ENCODE data around the gene SPEN. TPM values are rescaled to one million over a fixed set of nuclear protein-coding genes. Genes with fewer than 3 reads are reported as not detected.

The SPEN gene
- total and polyA plus RNA-seq, 9 of the 15 experiments (the other 6 are each of a cell fraction or from before 2014, with no cell fraction given): 5.7 to 87.5 (median 27.2) TPM

DNA sequence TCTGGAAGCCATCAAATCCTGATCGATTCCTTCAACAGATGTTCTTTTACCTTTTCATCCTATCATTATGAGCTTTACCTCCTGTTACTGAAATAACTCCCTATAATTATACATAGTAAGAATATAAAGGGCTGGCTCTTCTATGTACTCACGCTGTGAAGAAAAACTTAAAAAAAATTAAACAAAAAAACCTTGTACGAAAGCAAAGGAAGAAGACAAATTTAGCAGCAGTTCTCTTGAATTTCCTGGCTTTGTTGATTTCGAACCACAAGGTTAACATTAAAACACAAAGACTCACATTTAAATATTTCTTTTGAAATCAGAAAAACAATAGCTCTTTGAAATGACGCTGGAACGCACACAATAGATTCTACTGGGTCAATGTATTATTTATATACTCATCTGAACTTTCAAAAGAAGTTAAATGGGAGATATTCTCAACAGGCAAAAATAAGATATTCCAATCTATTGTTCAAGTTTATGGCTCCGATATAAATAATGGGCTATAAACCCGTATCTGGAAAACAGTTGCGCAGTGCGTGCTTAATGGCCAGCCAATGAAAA lies 13.6 kb upstream of the SPEN start (continued):
- TF ChIP-seq, protein P1, sequence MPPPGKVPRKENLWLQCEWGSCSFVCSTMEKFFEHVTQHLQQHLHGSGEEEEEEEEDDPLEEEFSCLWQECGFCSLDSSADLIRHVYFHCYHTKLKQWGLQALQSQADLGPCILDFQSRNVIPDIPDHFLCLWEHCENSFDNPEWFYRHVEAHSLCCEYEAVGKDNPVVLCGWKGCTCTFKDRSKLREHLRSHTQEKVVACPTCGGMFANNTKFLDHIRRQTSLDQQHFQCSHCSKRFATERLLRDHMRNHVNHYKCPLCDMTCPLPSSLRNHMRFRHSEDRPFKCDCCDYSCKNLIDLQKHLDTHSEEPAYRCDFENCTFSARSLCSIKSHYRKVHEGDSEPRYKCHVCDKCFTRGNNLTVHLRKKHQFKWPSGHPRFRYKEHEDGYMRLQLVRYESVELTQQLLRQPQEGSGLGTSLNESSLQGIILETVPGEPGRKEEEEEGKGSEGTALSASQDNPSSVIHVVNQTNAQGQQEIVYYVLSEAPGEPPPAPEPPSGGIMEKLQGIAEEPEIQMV (tag; conservative IDR thresholded peaks at IDR 0.05; ENCODE audit: low read depth): 0 out of 2 replicates have a peak, but pooled peaks have one; percentile 39
- TF ChIP-seq CEBPB (tag; IDR thresholded peaks at IDR 0.05) (peak; percentile 66), ZNF589 (CRISPR knock-in tag; IDR thresholded peaks at IDR 0.05; ENCODE audit: low read depth) (peak; percentile 14; the same call in 1 of the 2 replicates), ZNF41 (CRISPR knock-in tag; conservative IDR thresholded peaks at IDR 0.05) (no peak), FOSL1 (tag; conservative IDR thresholded peaks at IDR 0.05) (no peak), ZNF146 (CRISPR knock-in tag; IDR thresholded peaks at IDR 0.05; ENCODE audit: unreplicated experiment) (no peak), MECOM (CRISPR knock-in tag; IDR thresholded peaks at IDR 0.05) (no peak), MXI1 (IDR thresholded peaks at IDR 0.05; ENCODE audit: low read depth, low read length) (no peak), CHD4 (IDR thresholded peaks at IDR 0.05; ENCODE audit: insufficient read depth, insufficient replicate concordance, low read depth, low read length, poor library complexity, severe bottlenecking) (no peak), POLR2A (conservative IDR thresholded peaks at IDR 0.05) (no peak), ELF2 (CRISPR knock-in tag; IDR thresholded peaks at IDR 0.05) (no peak), RBM39 (optimal IDR thresholded peaks at IDR 0.05; ENCODE audit: low read depth, low read length) (no peak), RBBP5 (IDR thresholded peaks at IDR 0.05; ENCODE audit: borderline replicate concordance, insufficient read depth, low read length, poor library complexity, severe bottlenecking) (no peak)
- TF ChIP-seq, protein P2, sequence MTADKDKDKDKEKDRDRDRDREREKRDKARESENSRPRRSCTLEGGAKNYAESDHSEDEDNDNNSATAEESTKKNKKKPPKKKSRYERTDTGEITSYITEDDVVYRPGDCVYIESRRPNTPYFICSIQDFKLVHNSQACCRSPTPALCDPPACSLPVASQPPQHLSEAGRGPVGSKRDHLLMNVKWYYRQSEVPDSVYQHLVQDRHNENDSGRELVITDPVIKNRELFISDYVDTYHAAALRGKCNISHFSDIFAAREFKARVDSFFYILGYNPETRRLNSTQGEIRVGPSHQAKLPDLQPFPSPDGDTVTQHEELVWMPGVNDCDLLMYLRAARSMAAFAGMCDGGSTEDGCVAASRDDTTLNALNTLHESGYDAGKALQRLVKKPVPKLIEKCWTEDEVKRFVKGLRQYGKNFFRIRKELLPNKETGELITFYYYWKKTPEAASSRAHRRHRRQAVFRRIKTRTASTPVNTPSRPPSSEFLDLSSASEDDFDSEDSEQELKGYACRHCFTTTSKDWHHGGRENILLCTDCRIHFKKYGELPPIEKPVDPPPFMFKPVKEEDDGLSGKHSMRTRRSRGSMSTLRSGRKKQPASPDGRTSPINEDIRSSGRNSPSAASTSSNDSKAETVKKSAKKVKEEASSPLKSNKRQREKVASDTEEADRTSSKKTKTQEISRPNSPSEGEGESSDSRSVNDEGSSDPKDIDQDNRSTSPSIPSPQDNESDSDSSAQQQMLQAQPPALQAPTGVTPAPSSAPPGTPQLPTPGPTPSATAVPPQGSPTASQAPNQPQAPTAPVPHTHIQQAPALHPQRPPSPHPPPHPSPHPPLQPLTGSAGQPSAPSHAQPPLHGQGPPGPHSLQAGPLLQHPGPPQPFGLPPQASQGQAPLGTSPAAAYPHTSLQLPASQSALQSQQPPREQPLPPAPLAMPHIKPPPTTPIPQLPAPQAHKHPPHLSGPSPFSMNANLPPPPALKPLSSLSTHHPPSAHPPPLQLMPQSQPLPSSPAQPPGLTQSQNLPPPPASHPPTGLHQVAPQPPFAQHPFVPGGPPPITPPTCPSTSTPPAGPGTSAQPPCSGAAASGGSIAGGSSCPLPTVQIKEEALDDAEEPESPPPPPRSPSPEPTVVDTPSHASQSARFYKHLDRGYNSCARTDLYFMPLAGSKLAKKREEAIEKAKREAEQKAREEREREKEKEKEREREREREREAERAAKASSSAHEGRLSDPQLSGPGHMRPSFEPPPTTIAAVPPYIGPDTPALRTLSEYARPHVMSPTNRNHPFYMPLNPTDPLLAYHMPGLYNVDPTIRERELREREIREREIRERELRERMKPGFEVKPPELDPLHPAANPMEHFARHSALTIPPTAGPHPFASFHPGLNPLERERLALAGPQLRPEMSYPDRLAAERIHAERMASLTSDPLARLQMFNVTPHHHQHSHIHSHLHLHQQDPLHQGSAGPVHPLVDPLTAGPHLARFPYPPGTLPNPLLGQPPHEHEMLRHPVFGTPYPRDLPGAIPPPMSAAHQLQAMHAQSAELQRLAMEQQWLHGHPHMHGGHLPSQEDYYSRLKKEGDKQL (CRISPR knock-in tag; IDR thresholded peaks at IDR 0.05; ENCODE audit: borderline replicate concordance): no peak
- TF ChIP-seq, protein P3, sequence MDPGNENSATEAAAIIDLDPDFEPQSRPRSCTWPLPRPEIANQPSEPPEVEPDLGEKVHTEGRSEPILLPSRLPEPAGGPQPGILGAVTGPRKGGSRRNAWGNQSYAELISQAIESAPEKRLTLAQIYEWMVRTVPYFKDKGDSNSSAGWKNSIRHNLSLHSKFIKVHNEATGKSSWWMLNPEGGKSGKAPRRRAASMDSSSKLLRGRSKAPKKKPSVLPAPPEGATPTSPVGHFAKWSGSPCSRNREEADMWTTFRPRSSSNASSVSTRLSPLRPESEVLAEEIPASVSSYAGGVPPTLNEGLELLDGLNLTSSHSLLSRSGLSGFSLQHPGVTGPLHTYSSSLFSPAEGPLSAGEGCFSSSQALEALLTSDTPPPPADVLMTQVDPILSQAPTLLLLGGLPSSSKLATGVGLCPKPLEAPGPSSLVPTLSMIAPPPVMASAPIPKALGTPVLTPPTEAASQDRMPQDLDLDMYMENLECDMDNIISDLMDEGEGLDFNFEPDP (CRISPR knock-in tag; IDR thresholded peaks at IDR 0.05): no peak
- TF ChIP-seq, protein P4, sequence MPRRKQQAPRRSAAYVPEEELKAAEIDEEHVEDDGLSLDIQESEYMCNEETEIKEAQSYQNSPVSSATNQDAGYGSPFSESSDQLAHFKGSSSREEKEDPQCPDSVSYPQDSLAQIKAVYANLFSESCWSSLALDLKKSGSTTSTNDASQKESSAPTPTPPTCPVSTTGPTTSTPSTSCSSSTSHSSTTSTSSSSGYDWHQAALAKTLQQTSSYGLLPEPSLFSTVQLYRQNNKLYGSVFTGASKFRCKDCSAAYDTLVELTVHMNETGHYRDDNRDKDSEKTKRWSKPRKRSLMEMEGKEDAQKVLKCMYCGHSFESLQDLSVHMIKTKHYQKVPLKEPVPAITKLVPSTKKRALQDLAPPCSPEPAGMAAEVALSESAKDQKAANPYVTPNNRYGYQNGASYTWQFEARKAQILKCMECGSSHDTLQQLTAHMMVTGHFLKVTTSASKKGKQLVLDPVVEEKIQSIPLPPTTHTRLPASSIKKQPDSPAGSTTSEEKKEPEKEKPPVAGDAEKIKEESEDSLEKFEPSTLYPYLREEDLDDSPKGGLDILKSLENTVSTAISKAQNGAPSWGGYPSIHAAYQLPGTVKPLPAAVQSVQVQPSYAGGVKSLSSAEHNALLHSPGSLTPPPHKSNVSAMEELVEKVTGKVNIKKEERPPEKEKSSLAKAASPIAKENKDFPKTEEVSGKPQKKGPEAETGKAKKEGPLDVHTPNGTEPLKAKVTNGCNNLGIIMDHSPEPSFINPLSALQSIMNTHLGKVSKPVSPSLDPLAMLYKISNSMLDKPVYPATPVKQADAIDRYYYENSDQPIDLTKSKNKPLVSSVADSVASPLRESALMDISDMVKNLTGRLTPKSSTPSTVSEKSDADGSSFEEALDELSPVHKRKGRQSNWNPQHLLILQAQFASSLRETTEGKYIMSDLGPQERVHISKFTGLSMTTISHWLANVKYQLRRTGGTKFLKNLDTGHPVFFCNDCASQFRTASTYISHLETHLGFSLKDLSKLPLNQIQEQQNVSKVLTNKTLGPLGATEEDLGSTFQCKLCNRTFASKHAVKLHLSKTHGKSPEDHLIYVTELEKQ (CRISPR knock-in tag; IDR thresholded peaks at IDR 0.05): no peak

Data from K562 (cell line).